A204.1 (cell line): ENCODE results near the gene NOMO2.
"Not testable (repeated sequence)": the region's sequence is repeated elsewhere in the genome, so short reads cannot be mapped to it uniquely, and the experiment has no call there.

Source experiments
- FAIRE-seq: peaks from 2 replicates; lab custom pipeline; 2012; peaks lifted over from hg19 to GRCh38; lab: Jason Lieb, UNC

The NOMO2 gene

DNA sequence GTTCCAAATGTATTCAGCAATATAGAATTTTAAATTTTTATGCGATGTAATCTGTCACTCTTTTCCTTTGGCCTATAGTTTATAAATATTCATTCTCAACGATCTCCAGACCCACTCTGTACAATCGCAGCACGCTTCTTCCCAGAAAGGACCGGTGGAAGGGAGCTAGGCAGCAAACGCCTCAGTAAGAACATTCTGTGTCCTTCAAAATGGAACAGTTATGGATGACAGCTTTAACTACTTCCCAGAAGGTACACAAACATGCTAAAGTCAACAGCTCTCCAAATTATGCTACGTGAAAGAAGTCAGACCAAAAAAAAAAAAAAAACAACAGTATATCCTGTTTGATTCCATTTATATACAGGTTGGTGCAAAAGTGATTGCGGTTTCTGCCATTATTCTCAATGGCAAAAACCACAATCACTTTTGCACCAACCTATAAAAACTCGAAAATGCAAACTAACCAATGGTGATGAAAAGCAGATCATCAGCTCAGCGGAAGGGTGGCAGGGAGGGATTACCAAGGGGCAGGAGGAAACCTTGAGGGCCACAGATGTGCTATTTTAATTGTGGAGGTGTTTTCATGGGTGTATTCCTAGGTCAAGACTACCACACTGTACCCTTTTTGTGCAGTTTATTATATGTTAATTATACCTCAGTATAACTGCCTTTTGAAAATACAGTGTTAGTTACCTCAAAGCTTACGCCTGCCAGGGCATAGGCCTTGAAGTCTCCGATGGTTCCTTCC is 43.2 kb downstream of the NOMO2 start:
- FAIRE-seq, result not testable (repeated sequence)

DNA sequence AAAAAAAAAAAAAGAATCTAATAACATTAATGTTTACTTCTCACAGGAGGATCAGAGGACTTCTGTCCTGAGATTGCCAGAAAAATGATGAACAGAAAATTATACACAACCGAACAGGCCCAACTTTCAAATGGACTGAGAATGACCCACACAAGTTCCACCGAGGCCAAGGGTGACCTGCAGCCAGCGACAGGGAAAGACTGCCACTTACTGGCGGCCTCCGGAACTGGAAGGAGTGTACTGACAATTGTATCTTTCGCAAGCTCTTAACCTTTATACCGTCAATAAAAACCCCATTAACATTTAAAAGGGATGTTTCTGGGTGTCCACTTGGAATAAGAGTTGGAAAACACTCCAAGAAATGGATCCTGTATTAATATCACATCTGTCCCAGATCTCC is 63.5 kb downstream of the NOMO2 start:
- FAIRE-seq, result not testable (repeated sequence)

GRCh38 chr16:18497032-18497431 is 64.9 kb downstream of the NOMO2 start:
- not testable (repeated sequence) for FAIRE-seq

GRCh38 chr16:18492118-18492897 is 69.6 kb downstream of the NOMO2 start:
- FAIRE-seq, result not testable (repeated sequence)

- not testable (repeated sequence) for FAIRE-seq
Observed at GRCh38 chr16:18436025-18436424, 125.9 kb downstream of the NOMO2 start.

DNA sequence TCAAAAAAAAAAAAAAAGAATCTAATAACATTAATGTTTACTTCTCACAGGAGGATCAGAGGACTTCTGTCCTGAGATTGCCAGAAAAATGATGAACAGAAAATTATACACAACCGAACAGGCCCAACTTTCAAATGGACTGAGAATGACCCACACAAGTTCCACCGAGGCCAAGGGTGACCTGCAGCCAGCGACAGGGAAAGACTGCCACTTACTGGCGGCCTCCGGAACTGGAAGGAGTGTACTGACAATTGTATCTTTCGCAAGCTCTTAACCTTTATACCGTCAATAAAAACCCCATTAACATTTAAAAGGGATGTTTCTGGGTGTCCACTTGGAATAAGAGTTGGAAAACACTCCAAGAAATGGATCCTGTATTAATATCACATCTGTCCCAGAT is 146.1 kb downstream of the NOMO2 start:
- FAIRE-seq, result not testable (repeated sequence)

GRCh38 chr16:18409532-18410293 is 152.2 kb downstream of the NOMO2 start:
- not testable (repeated sequence) for FAIRE-seq

- FAIRE-seq, result not testable (repeated sequence)
Observed at GRCh38 chr16:18401851-18402657, 159.8 kb downstream of the NOMO2 start.

- not testable (repeated sequence) for FAIRE-seq
Observed at GRCh38 chr16:18401159-18401558, 160.7 kb downstream of the NOMO2 start.

- not testable (repeated sequence) for FAIRE-seq
Observed at GRCh38 chr16:18394363-18394762, 167.5 kb downstream of the NOMO2 start.

- not testable (repeated sequence) for FAIRE-seq
Observed at GRCh38 chr16:18387767-18388166, 174.1 kb downstream of the NOMO2 start.

DNA sequence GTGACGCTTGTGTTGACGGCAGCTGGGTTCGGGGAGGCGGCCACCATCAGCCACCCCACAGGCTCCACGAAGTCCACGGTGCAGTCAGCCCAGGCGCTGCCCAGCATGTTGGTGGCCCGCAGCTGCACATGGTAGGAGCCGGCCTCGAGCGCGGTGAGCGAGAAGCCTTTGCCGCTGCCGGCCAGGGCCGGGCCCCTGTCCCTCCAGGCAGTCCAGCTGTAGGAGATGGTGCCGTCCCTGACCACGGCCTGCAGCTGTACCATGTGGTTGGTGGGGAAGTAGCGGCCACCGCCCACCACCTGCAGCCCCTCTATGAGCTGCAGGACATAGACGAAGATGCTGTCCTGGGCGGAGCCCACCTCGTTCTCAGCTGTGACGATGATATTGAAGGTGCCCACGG is 175.4 kb downstream of the NOMO2 start:
- FAIRE-seq, result not testable (repeated sequence)

GRCh38 chr16:18385285-18385684 is 176.6 kb downstream of the NOMO2 start:
- FAIRE-seq, result not testable (repeated sequence)

GRCh38 chr16:18384869-18385268 is 177.0 kb downstream of the NOMO2 start:
- not testable (repeated sequence) for FAIRE-seq

- FAIRE-seq, result not testable (repeated sequence)
Observed at GRCh38 chr16:18384098-18384636, 177.7 kb downstream of the NOMO2 start.

DNA sequence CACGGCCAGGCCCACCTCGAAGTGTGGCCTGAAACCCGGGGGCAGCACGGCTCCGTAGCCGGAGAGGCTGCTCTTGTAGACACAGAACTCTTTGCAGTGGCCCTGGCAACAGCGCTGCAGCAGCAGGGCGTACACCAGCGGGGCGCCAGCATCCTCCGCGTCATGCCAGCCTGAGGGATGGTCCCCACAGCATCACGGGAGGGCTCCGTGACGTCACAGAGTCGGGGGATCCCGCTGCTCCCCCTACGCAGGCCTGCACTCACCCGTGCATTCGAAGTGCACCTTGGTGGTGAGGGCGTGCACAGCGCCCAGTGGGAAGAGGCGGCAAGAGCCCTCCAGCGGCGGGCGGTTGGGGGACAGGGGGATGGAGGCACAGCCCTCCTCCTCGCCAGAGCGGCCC is 179.2 kb downstream of the NOMO2 start:
- not testable (repeated sequence) for FAIRE-seq
